HepG2 (cell line): ENCODE data around the gene RIPOR3. TPM values are rescaled to one million over a fixed set of nuclear protein-coding genes. Genes with fewer than 3 reads are reported as not detected.

Experiments
- GMEB1 ChIP-seq: sonication (generic); formaldehyde crosslinking; IDR thresholded peaks from 2 replicates; pipeline ENCODE4 v1.5.1; 2020; ENCODE audit warnings: missing genetic modification reagents, mild to moderate bottlenecking, borderline replicate concordance
- KLF9 ChIP-seq: IDR thresholded peaks from 2 replicates; pipeline ENCODE4 v1.6.1; 2016; ENCODE audit warnings: low read depth
- ZHX1 ChIP-seq: sonication (generic); formaldehyde crosslinking; IDR thresholded peaks from 2 replicates; pipeline ENCODE4 v1.8.1; 2022; ENCODE audit warnings: low read depth, mild to moderate bottlenecking, missing genetic modification reagents
- ZNF563 ChIP-seq: sonication (generic); formaldehyde crosslinking; IDR thresholded peaks from 2 replicates; pipeline ENCODE4 v1.8.0; 2022; ENCODE audit warnings: mild to moderate bottlenecking, moderate library complexity, missing genetic modification reagents
- polyA plus RNA-seq, 8 experiments: library from polyadenylated mRNA; depleted of rRNA in 3 of 8; stranded (reverse) in 7 of 8; unstranded in 1 of 8; fragments of >200 nt; fragmentation: Illumina TruSeq in 4 of 8; extraction: Trizol in 4 of 8; gene quantifications; 2 replicates each; pipeline versions ENCODE4 v1.2.1 to v1.2.3, GENCODE V29; 2011 to 2016; ENCODE audit warnings: low read depth in 4 of 8, missing spikeins in 1 of 8, mixed read lengths in 1 of 8; ENCODE audit not compliant: insufficient read depth in 1 of 8
- total RNA-seq, 5 experiments: library from RNA; depleted of rRNA; stranded (reverse); fragments of >200 nt; fragmentation: Illumina TruSeq; extraction: Trizol; gene quantifications; 2 replicates each; pipeline ENCODE4 v1.2.3, GENCODE V29; 2016; ENCODE audit warnings: low read depth in 1 of 5
- TF ChIP-seq, protein P1 (sequence below): IDR thresholded peaks from 2 replicates; pipeline ENCODE4 v1.6.1; 2012; ENCODE audit warnings: inconsistent platforms
- TF ChIP-seq, protein P2 (sequence below): IDR thresholded peaks from 2 replicates; pipeline ENCODE4 v1.6.1; 2016; ENCODE audit warnings: low read depth, borderline replicate concordance

The RIPOR3 gene
- total and polyA plus RNA-seq, 2 of the 13 experiments (the other 11 are each of a cell fraction or from before 2014, with no cell fraction given), result 0.18 TPM; not detected in 1

- TF ChIP-seq ZHX1 (no peak), GMEB1 (CRISPR knock-in tag) (no peak), ZNF563 (CRISPR knock-in tag) (no peak), KLF9 (no peak)
- TF ChIP-seq, protein P1, sequence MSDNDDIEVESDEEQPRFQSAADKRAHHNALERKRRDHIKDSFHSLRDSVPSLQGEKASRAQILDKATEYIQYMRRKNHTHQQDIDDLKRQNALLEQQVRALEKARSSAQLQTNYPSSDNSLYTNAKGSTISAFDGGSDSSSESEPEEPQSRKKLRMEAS, result no peak
- TF ChIP-seq, protein P2, sequence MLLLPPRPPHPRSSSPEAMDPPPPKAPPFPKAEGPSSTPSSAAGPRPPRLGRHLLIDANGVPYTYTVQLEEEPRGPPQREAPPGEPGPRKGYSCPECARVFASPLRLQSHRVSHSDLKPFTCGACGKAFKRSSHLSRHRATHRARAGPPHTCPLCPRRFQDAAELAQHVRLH (CRISPR knock-in tag), result no peak
Observed at GRCh38 chr20:50628853-50629669, 62.3 kb downstream of the RIPOR3 start (continued).
